Muscle of arm (tissue), 12 donors: ENCODE results near the gene LRRC40. TPM values are rescaled to one million over a fixed set of nuclear protein-coding genes. Genes with fewer than 3 reads are reported as not detected.

Source experiments
- DNase-seq: peaks from one replicate; pipeline ENCODE4 v3.0.0-alpha.2; 2013
- polyA plus RNA-seq, 12 donors: library from polyadenylated mRNA; unstranded; fragments of 120-200 nt; gene quantifications; one replicate each; pipeline ENCODE4 v1.2.1, GENCODE V29; 2013; ENCODE audit not compliant: insufficient read length in 12 of 12

LRRC40 gene
- polyA plus RNA-seq, 12 donors = 13.2 to 22.9 (median 19.2) TPM; not detected in 1

DNA sequence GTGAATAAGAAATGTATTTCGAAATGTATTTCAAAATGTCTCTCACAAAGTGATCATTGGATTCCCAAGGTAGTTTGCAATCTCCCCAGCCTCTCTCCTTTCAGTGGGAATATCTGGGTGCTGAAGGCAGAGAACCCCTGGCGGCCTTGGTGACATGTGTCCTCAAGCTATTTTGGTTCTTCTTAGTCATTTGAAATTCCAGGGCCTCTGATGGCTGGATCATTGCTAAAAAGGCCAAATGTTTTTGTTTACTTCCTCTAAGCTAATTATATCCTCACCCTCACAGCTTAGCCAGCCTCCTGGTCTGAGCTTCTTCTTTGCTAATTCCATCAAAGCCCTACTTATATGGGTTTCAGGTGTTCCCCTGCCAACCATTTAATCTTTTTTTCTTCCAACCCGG is 71.2 kb downstream of the LRRC40 start:
- DNase-seq = no peak

GRCh38 chr1:70117046-70117445 is 88.3 kb downstream of the LRRC40 start:
- DNase-seq = no peak

- no peak for DNase-seq
Measured at GRCh38 chr1:70115315-70115714, 90.1 kb downstream of the LRRC40 start.

- no peak for DNase-seq
Measured at GRCh38 chr1:70112838-70113237, 92.5 kb downstream of the LRRC40 start.

DNA sequence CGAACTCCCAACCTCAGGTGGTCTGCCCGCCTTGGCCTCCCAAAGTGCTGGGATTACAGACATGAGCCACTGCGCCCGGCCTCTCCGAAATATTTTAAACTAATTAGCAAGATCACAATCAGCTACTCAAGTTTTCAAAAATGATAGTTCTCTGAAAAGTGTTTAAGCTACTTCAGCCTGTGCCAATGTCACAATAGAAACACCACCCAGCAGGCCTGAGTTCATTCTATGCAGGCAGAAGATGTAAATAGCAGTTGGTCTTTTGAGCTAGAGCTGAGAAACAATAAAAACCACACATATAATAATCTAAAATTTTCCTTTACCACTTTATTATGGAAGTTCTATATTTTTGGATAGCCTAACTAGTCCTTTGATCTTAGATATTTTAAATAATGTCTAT is 96.1 kb downstream of the LRRC40 start:
- no peak for DNase-seq

DNA sequence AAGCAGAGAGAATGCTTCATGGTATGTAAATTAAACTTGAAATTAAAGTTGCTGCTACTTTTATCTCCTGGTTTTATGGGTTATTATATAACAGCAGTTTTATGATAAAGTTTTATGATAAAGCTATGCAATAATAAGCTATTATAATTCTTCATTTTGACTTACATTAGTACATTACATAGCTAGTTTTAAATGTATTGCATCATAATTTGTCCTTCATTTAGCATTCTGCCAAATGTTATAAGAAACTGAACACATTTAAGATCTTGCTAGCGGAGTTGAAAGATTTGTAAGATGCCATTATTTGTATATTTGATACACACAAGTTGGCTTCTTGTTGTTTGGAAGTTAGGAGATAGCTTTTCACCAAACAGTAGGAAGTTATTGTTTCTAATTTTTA is 101.6 kb downstream of the LRRC40 start:
- no peak for DNase-seq

DNA sequence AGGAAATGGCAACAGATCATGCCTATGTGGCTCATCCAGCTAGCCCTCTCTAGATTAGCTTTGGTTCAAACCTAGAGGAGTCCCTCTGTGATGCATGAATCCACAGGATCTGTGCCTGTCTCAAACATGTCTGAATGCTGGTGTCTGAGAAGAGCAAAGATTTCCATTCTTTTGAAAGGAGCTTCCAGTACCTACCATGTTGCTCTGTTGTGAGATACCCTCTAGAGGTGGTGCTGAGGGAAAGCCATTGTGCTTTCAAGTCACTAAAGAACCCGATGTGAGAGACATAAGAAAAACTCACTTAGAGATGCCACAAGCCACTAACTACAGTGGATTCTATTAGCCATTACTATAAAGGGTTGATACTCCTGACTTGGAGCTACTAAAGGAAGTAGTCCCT is 103.6 kb downstream of the LRRC40 start:
- no peak for DNase-seq

DNA sequence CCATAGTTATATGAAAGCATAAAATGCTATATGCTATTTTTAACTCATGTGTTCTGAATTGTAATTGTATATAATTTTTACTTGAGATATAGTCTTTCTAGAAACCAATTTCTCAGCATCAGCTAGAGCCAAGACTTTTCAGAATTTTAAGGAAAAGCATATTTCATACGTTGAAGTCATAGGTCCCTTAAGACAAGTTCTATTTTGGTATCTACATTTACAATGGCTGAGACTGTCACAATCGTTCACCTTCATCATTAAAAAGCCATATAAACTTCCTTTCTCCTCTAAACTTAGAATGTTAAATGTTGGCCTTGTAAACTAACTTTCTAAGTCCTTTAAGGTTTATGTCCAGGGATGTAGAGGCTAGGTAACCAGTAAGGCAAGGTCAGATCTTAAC is 104.1 kb downstream of the LRRC40 start:
- peak; percentile 64 for DNase-seq

Other genes starting within 250 kb of the LRRC40 start
- gene SRSF11, start 15.8 kb upstream of the LRRC40 start, polyA plus RNA-seq = 100 to 1,000 TPM; 127 to 585 (median 215) TPM
- gene ANKRD13C, start 149.1 kb upstream of the LRRC40 start, polyA plus RNA-seq = 10 to 100 TPM in 11 of 12 donors, not detected in 1; 14.3 to 24.1 (median 19.4) TPM
- gene CTH, start 205.7 kb upstream of the LRRC40 start, polyA plus RNA-seq = 1 to 10 TPM in 10 of 12 donors, not detected in 2; 1.7 to 3.7 (median 2.2) TPM